Fibroblast of skin of left quadriceps (primary cell): Measurements from ENCODE around the gene IQGAP3.

Experiments
- DNase-seq, 2 experiments: peaks; one replicate each; pipeline ENCODE4 v3.0.0-alpha.2; 2013; ENCODE audit warnings: low read depth in 2 of 2

IQGAP3 gene

GRCh38 chr1:156539818-156540355 is 32.5 kb downstream of the IQGAP3 start:
- no peak for DNase-seq

- DNase-seq: no peak
Observed at GRCh38 chr1:156538711-156539440, 33.5 kb downstream of the IQGAP3 start.

- DNase-seq: no peak
Observed at GRCh38 chr1:156537027-156537426, 35.3 kb downstream of the IQGAP3 start.

- DNase-seq: no peak
Observed at GRCh38 chr1:156534424-156535060, 37.8 kb downstream of the IQGAP3 start.

- DNase-seq: no peak
Observed at GRCh38 chr1:156533568-156534220, 38.7 kb downstream of the IQGAP3 start.

GRCh38 chr1:156532374-156532773 is 40.0 kb downstream of the IQGAP3 start:
- DNase-seq: no peak

GRCh38 chr1:156530006-156530405 is 42.4 kb downstream of the IQGAP3 start:
- no peak for DNase-seq

- DNase-seq: no peak
Observed at GRCh38 chr1:156528875-156529425, 43.4 kb downstream of the IQGAP3 start.

- DNase-seq: no peak
Observed at GRCh38 chr1:156528231-156528630, 44.1 kb downstream of the IQGAP3 start.

GRCh38 chr1:156527584-156527983 is 44.8 kb downstream of the IQGAP3 start:
- DNase-seq: no peak

GRCh38 chr1:156525856-156526489 is 46.4 kb downstream of the IQGAP3 start:
- DNase-seq: no peak

- DNase-seq: no peak
Observed at GRCh38 chr1:156525071-156525501, 47.3 kb downstream of the IQGAP3 start.

- no peak for DNase-seq
Observed at GRCh38 chr1:156524481-156524869, 47.9 kb downstream of the IQGAP3 start.

GRCh38 chr1:156523801-156524480 is 48.4 kb downstream of the IQGAP3 start:
- no peak for DNase-seq

- no peak for DNase-seq
Observed at GRCh38 chr1:156522443-156522970, 49.9 kb downstream of the IQGAP3 start.

GRCh38 chr1:156517748-156518147 is 54.6 kb downstream of the IQGAP3 start:
- no peak for DNase-seq

- DNase-seq: no peak
Observed at GRCh38 chr1:156516821-156517220, 55.5 kb downstream of the IQGAP3 start.

GRCh38 chr1:156515956-156516355 is 56.4 kb downstream of the IQGAP3 start:
- DNase-seq: no peak

GRCh38 chr1:156513185-156513584 is 59.2 kb downstream of the IQGAP3 start:
- no peak for DNase-seq

GRCh38 chr1:156511644-156512043 is 60.7 kb downstream of the IQGAP3 start:
- no peak for DNase-seq

GRCh38 chr1:156510709-156511108 is 61.7 kb downstream of the IQGAP3 start:
- DNase-seq: peak; percentile 42 to 47
